ENCODE data around the gene PRKRA. TPM values are rescaled to one million over a fixed set of nuclear protein-coding genes. Genes with fewer than 3 reads are reported as not detected.

The PRKRA gene
- total and polyA plus RNA-seq, 2 of the 13 experiments (the other 11 are each of a cell fraction or from before 2014, with no cell fraction given) = 53.1 to 74.7 TPM

DNA sequence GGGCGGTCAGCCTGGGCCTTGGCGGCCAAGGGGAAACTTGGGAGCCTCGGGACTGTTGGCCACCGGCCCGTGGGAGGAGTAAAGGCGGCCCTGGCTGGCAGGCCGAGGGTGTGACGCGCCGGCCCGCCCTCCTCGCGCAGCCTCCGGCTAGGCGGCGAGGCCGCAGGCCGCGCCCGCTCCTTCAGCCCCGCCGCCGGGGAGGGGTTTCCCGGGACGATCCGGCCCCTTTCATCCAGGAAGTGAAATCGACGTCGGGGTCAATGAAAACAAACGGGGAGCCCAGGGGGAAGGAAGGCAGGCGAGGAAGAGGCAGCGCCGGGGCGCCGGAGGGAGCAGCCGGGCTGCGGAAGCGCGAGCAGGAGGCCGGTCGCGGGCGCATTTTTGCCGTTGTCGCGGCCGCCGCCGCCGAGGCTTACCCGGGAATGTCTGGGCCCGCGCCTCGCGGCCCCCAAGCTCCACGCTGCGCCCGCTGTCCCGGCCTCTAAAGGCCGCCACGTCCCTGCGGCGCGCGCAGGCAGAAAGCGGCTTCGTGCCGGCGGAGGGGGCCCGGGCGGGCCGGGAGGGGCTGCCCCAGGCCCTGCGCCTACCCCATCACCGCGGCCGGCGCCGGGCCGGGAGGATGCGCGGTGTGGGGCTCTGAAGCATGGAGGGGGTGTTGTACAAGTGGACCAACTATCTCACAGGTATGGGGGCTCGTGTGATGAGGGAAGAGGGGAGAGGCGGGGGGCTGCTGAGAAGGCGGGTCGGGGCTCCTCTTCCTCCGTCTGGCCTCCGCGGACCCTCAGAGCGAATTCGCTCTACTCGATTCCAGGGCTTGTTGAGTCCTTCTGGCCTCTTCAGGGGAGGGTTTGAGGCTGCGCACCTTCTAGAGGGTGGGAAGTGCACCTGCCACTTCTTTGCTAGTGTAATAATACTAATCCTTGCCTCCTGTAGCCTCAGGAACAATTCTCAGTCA lies 29.5 kb upstream of the PRKRA start, which contains the start of gene PLEKHA3 (continued):
- TF ChIP-seq, protein P1, sequence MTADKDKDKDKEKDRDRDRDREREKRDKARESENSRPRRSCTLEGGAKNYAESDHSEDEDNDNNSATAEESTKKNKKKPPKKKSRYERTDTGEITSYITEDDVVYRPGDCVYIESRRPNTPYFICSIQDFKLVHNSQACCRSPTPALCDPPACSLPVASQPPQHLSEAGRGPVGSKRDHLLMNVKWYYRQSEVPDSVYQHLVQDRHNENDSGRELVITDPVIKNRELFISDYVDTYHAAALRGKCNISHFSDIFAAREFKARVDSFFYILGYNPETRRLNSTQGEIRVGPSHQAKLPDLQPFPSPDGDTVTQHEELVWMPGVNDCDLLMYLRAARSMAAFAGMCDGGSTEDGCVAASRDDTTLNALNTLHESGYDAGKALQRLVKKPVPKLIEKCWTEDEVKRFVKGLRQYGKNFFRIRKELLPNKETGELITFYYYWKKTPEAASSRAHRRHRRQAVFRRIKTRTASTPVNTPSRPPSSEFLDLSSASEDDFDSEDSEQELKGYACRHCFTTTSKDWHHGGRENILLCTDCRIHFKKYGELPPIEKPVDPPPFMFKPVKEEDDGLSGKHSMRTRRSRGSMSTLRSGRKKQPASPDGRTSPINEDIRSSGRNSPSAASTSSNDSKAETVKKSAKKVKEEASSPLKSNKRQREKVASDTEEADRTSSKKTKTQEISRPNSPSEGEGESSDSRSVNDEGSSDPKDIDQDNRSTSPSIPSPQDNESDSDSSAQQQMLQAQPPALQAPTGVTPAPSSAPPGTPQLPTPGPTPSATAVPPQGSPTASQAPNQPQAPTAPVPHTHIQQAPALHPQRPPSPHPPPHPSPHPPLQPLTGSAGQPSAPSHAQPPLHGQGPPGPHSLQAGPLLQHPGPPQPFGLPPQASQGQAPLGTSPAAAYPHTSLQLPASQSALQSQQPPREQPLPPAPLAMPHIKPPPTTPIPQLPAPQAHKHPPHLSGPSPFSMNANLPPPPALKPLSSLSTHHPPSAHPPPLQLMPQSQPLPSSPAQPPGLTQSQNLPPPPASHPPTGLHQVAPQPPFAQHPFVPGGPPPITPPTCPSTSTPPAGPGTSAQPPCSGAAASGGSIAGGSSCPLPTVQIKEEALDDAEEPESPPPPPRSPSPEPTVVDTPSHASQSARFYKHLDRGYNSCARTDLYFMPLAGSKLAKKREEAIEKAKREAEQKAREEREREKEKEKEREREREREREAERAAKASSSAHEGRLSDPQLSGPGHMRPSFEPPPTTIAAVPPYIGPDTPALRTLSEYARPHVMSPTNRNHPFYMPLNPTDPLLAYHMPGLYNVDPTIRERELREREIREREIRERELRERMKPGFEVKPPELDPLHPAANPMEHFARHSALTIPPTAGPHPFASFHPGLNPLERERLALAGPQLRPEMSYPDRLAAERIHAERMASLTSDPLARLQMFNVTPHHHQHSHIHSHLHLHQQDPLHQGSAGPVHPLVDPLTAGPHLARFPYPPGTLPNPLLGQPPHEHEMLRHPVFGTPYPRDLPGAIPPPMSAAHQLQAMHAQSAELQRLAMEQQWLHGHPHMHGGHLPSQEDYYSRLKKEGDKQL (CRISPR knock-in tag; IDR thresholded peaks at IDR 0.05; ENCODE audit: low read depth) = no peak; the same call in 1 of the 2 replicates
- no peak for TF ChIP-seq PAF1 (CRISPR knock-in tag; IDR thresholded peaks at IDR 0.05)
- TF ChIP-seq ZNF878 (CRISPR knock-in tag; IDR thresholded peaks at IDR 0.05) = peak; percentile 88; the same call in 1 of the 2 replicates
- peak; percentile 79; the same call in 1 of the 2 replicates for TF ChIP-seq SIN3A (IDR thresholded peaks at IDR 0.05; ENCODE audit: borderline replicate concordance, low read depth, low read length)
- peak; percentile 92 for TF ChIP-seq SAP130 (CRISPR knock-in tag; IDR thresholded peaks at IDR 0.05; ENCODE audit: low read depth)
- TF ChIP-seq KLF12 (CRISPR knock-in tag; IDR thresholded peaks at IDR 0.05; ENCODE audit: borderline replicate concordance) = peak; percentile 76; the same call in 1 of the 2 replicates
- peak; percentile 46; the same call in 1 of the 2 replicates for TF ChIP-seq ZNF441 (CRISPR knock-in tag; IDR thresholded peaks at IDR 0.05; ENCODE audit: borderline replicate concordance)
- peak; percentile 52; the same call in 1 of the 2 replicates for TF ChIP-seq ZNF547 (CRISPR knock-in tag; IDR thresholded peaks at IDR 0.05)
- TF ChIP-seq IKZF4 (CRISPR knock-in tag; IDR thresholded peaks at IDR 0.05; ENCODE audit: borderline replicate concordance, low read depth, not compliant biosample characterization) = no peak
- TF ChIP-seq MBNL3 (CRISPR knock-in tag; conservative IDR thresholded peaks at IDR 0.05) = no peak
- peak; percentile 74; the same call in 1 of the 2 replicates for TF ChIP-seq ZNF451 (CRISPR knock-in tag; IDR thresholded peaks at IDR 0.05)
- TF ChIP-seq ATF1 (CRISPR knock-in tag; IDR thresholded peaks at IDR 0.05) = 0 out of 2 replicates have a peak, but pooled peaks have one; percentile 21
- TF ChIP-seq, protein P2, sequence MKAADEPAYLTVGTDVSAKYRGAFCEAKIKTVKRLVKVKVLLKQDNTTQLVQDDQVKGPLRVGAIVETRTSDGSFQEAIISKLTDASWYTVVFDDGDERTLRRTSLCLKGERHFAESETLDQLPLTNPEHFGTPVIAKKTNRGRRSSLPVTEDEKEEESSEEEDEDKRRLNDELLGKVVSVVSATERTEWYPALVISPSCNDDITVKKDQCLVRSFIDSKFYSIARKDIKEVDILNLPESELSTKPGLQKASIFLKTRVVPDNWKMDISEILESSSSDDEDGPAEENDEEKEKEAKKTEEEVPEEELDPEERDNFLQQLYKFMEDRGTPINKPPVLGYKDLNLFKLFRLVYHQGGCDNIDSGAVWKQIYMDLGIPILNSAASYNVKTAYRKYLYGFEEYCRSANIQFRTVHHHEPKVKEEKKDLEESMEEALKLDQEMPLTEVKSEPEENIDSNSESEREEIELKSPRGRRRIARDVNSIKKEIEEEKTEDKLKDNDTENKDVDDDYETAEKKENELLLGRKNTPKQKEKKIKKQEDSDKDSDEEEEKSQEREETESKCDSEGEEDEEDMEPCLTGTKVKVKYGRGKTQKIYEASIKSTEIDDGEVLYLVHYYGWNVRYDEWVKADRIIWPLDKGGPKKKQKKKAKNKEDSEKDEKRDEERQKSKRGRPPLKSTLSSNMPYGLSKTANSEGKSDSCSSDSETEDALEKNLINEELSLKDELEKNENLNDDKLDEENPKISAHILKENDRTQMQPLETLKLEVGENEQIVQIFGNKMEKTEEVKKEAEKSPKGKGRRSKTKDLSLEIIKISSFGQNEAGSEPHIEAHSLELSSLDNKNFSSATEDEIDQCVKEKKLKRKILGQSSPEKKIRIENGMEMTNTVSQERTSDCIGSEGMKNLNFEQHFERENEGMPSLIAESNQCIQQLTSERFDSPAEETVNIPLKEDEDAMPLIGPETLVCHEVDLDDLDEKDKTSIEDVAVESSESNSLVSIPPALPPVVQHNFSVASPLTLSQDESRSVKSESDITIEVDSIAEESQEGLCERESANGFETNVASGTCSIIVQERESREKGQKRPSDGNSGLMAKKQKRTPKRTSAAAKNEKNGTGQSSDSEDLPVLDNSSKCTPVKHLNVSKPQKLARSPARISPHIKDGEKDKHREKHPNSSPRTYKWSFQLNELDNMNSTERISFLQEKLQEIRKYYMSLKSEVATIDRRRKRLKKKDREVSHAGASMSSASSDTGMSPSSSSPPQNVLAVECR (CRISPR knock-in tag; IDR thresholded peaks at IDR 0.05; ENCODE audit: borderline replicate concordance) = peak; percentile 84; the same call in 1 of the 2 replicates
- TF ChIP-seq YY1 (IDR thresholded peaks at IDR 0.05; ENCODE audit: insufficient read depth, insufficient replicate concordance, low read depth, low read length) = peak; percentile 44
- TF ChIP-seq, protein P3, sequence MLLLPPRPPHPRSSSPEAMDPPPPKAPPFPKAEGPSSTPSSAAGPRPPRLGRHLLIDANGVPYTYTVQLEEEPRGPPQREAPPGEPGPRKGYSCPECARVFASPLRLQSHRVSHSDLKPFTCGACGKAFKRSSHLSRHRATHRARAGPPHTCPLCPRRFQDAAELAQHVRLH (CRISPR knock-in tag; IDR thresholded peaks at IDR 0.05; ENCODE audit: borderline replicate concordance, low read depth) = 0 out of 2 replicates have a peak, but pooled peaks have one; percentile 69
- TF ChIP-seq MZF1 (CRISPR knock-in tag; IDR thresholded peaks at IDR 0.05; ENCODE audit: borderline replicate concordance) = no peak
- TF ChIP-seq NRL (CRISPR knock-in tag; IDR thresholded peaks at IDR 0.05; ENCODE audit: borderline replicate concordance) = no peak
